GM12878 (cell line): ENCODE results near the gene AP5Z1. TPM values are rescaled to one million over a fixed set of nuclear protein-coding genes. Genes with fewer than 3 reads are reported as not detected.

Experiments
- ATAC-seq: fragments of 200-7000 bp; cut with Tn5 transposase; 3 replicates; pipeline ENCODE4 v1.9.1; 2020; ENCODE audit warnings: mild to moderate bottlenecking, moderate library complexity
- BruUV-seq: library from RNA; stranded (reverse); fragments of 400-500 nt; replicated peaks from 2 replicates; lab custom pipeline; 2021; lab: Mats Ljungman, UMichigan
- CTCF ChIA-PET: fragments of 300-600 bp; sonication (Branson Sonifier 250); formaldehyde crosslinking; extraction: SDS; loops from one replicate; lab custom pipeline; 2021; ENCODE audit warnings: inconsistent platforms; lab: Yijun Ruan, JAX
- POLR2A ChIA-PET: fragments of 350-600 bp; formaldehyde crosslinking; extraction: SDS; loops from one replicate; lab custom pipeline; 2021; ENCODE audit warnings: inconsistent platforms; lab: Charles Lee
- RAD21 ChIA-PET: fragments of 300-600 bp; sonication (Branson Sonifier 250); formaldehyde crosslinking; loops from one replicate; lab custom pipeline; 2023; ENCODE audit warnings: antibody characterized with exemption; ENCODE audit not compliant: unreplicated experiment; lab: Charles Lee
- SMC1A ChIA-PET: fragments of 300-600 bp; sonication (Branson Sonifier 250); formaldehyde crosslinking; loops from one replicate; lab custom pipeline; 2023; ENCODE audit not compliant: unreplicated experiment, uncharacterized antibody; lab: Charles Lee
- DNase-seq: peaks from one replicate; pipeline ENCODE4 v3.0.0-alpha.2; 2011; ENCODE audit warnings: low read depth, low spot score
- FAIRE-seq: peaks from 3 replicates; lab custom pipeline; 2011; peaks lifted over from hg19 to GRCh38; lab: Jason Lieb, UNC
- H2AFZ ChIP-seq: 2 replicates; pipeline ENCODE4 v1.6.0; 2011; ENCODE audit warnings: low read depth, low read length, control low read depth; ENCODE audit not compliant: control insufficient read depth
- H3K27ac ChIP-seq: 2 replicates; pipeline ENCODE4 v1.5.1; 2011; ENCODE audit warnings: control low read depth; ENCODE audit not compliant: control insufficient read depth, insufficient read depth
- H3K27me3 ChIP-seq, 2 experiments: replicated peaks in 1 of 2; 2 replicates each; pipeline versions ENCODE4 v1.6.0 to v1.6.1; 2011; ENCODE audit warnings: low read length in 1 of 2; ENCODE audit not compliant: control insufficient read depth in 2 of 2, insufficient read depth in 2 of 2
- H3K36me3 ChIP-seq, 2 experiments: 2 replicates each; pipeline ENCODE4 v1.5.1; 2011; ENCODE audit warnings: low read length in 1 of 2; ENCODE audit not compliant: control insufficient read depth in 2 of 2, insufficient read depth in 2 of 2
- H3K4me1 ChIP-seq: 2 replicates; pipeline ENCODE4 v1.6.1; 2011; ENCODE audit warnings: mild to moderate bottlenecking, low read length, moderate library complexity, mixed read lengths; ENCODE audit not compliant: control insufficient read depth, insufficient read depth
- H3K4me2 ChIP-seq: 2 replicates; pipeline ENCODE4 v1.6.0; 2011; ENCODE audit warnings: control low read depth; ENCODE audit not compliant: control insufficient read depth, insufficient read depth
- H3K4me3 ChIP-seq: fragments of 200-600 bp; sonication (generic); 2 replicates; pipeline ENCODE4 v1.5.1; 2016
- H3K79me2 ChIP-seq: 2 replicates; pipeline ENCODE4 v1.6.0; 2011; ENCODE audit warnings: low read length; ENCODE audit not compliant: control insufficient read depth, insufficient read depth
- H3K9ac ChIP-seq: 2 replicates; pipeline ENCODE4 v1.8.0; 2011; ENCODE audit warnings: low read length, control low read depth, mixed read lengths; ENCODE audit not compliant: control insufficient read depth, insufficient read depth
- H3K9me3 ChIP-seq: replicated peaks from 3 replicates; pipeline ENCODE4 v1.5.1; 2011; ENCODE audit warnings: mild to moderate bottlenecking, low read length; ENCODE audit not compliant: control insufficient read depth, insufficient read depth
- H4K20me1 ChIP-seq: 2 replicates; pipeline ENCODE4 v1.6.0; 2011; ENCODE audit not compliant: control insufficient read depth, insufficient read depth
- BHLHE40 ChIP-seq, 2 experiments: fragments of 450-650 bp in 1 of 2; IDR thresholded peaks; 2 replicates each; pipeline ENCODE4 v1.6.1; 2011 to 2017; ENCODE audit warnings: low read depth in 2 of 2, borderline replicate concordance in 1 of 2, improper control_type of control experiment in 1 of 2, low read length in 1 of 2, mild to moderate bottlenecking in 1 of 2
- KAT2A ChIP-seq: conservative IDR thresholded peaks from 2 replicates; pipeline ENCODE4 v1.6.1; 2011; ENCODE audit warnings: low read depth, low read length; ENCODE audit not compliant: control insufficient read depth
- STAT3 ChIP-seq: IDR thresholded peaks from 2 replicates; pipeline ENCODE4 v1.6.1; 2011; ENCODE audit warnings: low read depth, low read length, improper control_type of control experiment
- USF2 ChIP-seq: IDR thresholded peaks from 2 replicates; pipeline ENCODE4 v1.6.1; 2011; ENCODE audit warnings: low read depth, low read length, improper control_type of control experiment, borderline replicate concordance
- ZNF217 ChIP-seq: fragments of 450-650 bp; IDR thresholded peaks from 2 replicates; pipeline ENCODE4 v1.6.1; 2017; ENCODE audit warnings: antibody characterized with exemption, mild to moderate bottlenecking
- ZSCAN29 ChIP-seq: fragments of 450-650 bp; IDR thresholded peaks from 2 replicates; pipeline ENCODE4 v1.6.1; 2017; ENCODE audit warnings: mild to moderate bottlenecking, moderate library complexity
- WGBS: methylation state at CpG from one replicate; pipeline ENCODE4 v1.1.6; 2016; ENCODE audit warnings: low lambda C conversion rate; ENCODE audit not compliant: insufficient replicate concordance, insufficient coverage; ENCODE audit errors: missing lambda C conversion rate; 5-methylcytosine and 5-hydroxymethylcytosine counted together
- in situ Hi-C: fragments of 300-500 bp; cut with MboI; formaldehyde crosslinking; loops from 9 replicates; pipeline ENCODE4 v1.14.3; 2018; ENCODE audit warnings: mixed read lengths
- intact Hi-C: fragments of 100-400 bp; cut with micrococcal nuclease; formaldehyde crosslinking; loops from one replicate; pipeline ENCODE4 v1.14.2; 2022; ENCODE audit not compliant: unreplicated experiment
- polyA plus RNA-seq, 11 experiments: library from polyadenylated mRNA; depleted of rRNA in 4 of 11; unstranded in 6 of 11; stranded (reverse) in 5 of 11; fragments of >200 nt; fragmentation: Nextera tagmentation in 4 of 11; fragmentation: Illumina TruSeq in 1 of 11; extraction: Ambion mirVana in 4 of 11; extraction: Trizol in 1 of 11; gene quantifications; 1 replicate in 1 of 11; 2 replicates in 10 of 11; pipeline versions ENCODE4 v1.2.1 to v1.2.3, GENCODE V29; 2011 to 2016; ENCODE audit warnings: inconsistent platforms in 2 of 11, missing spikeins in 2 of 11, low read depth in 1 of 11
- total RNA-seq, 4 experiments: library from RNA; depleted of rRNA in 3 of 4; stranded (reverse); fragments of >200 nt in 3 of 4; fragmentation: Illumina TruSeq in 1 of 4; extraction: Trizol in 1 of 4; gene quantifications; 2 replicates each; pipeline versions ENCODE4 v1.2.1 to v1.2.3, GENCODE V29; 2013 to 2021

AP5Z1 gene
- total and polyA plus RNA-seq, 10 of the 15 experiments (the other 5 are each of a cell fraction or from before 2014, with no cell fraction given) = 0.37 to 43.4 (median 19.4) TPM

DNA sequence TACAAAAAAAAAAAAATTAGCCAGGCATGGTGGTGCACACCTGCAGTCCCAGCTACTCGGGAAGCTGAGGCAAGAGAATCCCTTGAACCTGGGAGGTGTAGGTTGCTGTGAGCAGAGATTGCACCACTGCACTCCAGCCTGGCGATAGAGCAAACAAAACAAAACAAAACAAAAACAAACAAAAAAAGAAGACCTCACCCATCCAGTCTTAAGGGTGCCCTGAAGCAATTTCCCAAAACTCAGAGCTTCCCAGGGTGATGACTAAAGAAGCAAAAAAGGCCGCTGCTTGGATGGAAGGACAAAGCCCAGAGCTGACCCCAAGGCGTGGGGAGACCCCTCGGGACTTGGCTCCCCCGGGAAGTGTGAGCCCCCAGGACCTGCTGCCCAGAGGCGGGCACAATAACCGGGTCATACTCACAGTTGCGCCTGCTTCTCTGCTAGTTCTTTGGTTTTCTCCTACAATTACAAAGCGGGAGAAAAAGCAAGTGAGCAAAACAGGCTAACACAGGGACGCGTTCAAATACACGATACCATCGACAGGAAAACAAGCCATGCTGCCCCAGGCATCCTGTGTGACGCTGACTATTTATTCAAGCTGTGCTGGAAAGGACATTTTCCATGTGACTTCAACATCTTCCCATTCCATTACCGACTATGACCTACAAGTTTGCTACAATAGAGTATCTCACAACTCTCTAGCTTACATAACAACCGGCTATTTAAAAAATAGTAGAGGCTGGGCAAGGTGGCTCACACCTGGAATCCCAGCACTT lies 56.5 kb downstream of the AP5Z1 start:
- Histone ChIP-seq H3K4me2 (no peak overlapping the region), H4K20me1 (no peaks in the 10 kb centered on the region), H3K9ac (no peak overlapping the region), H3K27me3 (no peaks in the 10 kb centered on the region), H3K36me3 (no peaks in the 10 kb centered on the region), H3K9me3 (no peaks in the 10 kb centered on the region), H3K4me1 (no peaks in the 10 kb centered on the region), H2AFZ (no peak overlapping the region), H3K4me3 (no peak overlapping the region), H3K27ac (no peak overlapping the region), H3K79me2 (no peaks in the 10 kb centered on the region)
- FAIRE-seq (no peak), ATAC-seq (no peak), DNase-seq (no peak)
- ChIA-PET CTCF (interaction anchor here (1.2 to 4.0 kb wide), 2 partner anchors 254 to 342 kb away, joined by 3 to 38 read pairs; no protein-coding TSS in a partner anchor), POLR2A (no interaction called here), SMC1A (interaction anchor here (0.6 to 1.2 kb wide), 7 partner anchors 11 to 308 kb away, joined by 3 read pairs; no protein-coding TSS in a partner anchor), RAD21 (interaction anchor here (0.9 kb wide), 1 partner anchor 257 kb away, joined by 4 read pairs; no protein-coding TSS in a partner anchor)
- in situ Hi-C loops = loop anchor here (5.0 kb wide), 1 partner anchor 255 kb away; no protein-coding TSS in a partner anchor
- intact Hi-C loops = no loop called here
- TF ChIP-seq USF2 = no peak
- TF ChIP-seq ZNF217 = no peak
- no peak for TF ChIP-seq KAT2A
- no peak for TF ChIP-seq ZSCAN29
- TF ChIP-seq STAT3 = no peak
- no peak for TF ChIP-seq BHLHE40 (IDR thresholded peaks at IDR 0.05; ENCODE audit: borderline replicate concordance in 1 of 2, low read depth in 2 of 2, low read length in 1 of 2)
- BruUV-seq = no TSS peak
- WGBS = 46% methylated on average over 17 of the region's 17 CpGs
